CD4-positive, alpha-beta T cell (primary cell): ENCODE measurements around the gene CACNA1B. TPM values are rescaled to one million over a fixed set of nuclear protein-coding genes. Genes with fewer than 3 reads are reported as not detected.

Experiments
- ATAC-seq: fragments of 200-7000 bp; cut with Tn5 transposase; one replicate; pipeline ENCODE4 v1.10.0; 2022; ENCODE audit warnings: mild to moderate bottlenecking; ENCODE audit not compliant: poor library complexity
- CTCF ChIA-PET: fragments of 350-600 bp; sonication (Branson Sonifier 250); formaldehyde crosslinking; loops from one replicate; lab custom pipeline; 2021; ENCODE audit warnings: antibody characterized with exemption, inconsistent platforms; lab: Charles Lee
- POLR2A ChIA-PET: fragments of 350-600 bp; sonication (Branson Sonifier 250); formaldehyde crosslinking; loops from one replicate; lab custom pipeline; 2021; ENCODE audit warnings: antibody characterized with exemption, inconsistent platforms; lab: Charles Lee
- DNase-seq, 14 experiments: peaks; one replicate each; pipeline ENCODE4 v3.0.0-alpha.2; 2013 to 2020; ENCODE audit warnings: mixed read lengths in 2 of 14
- H3K27ac ChIP-seq, 2 donors: one replicate each; pipeline versions ENCODE4 v1.5.1 to v1.7.0; 2013; ENCODE audit warnings: low read length in 2 of 2, low read depth in 1 of 2, mild to moderate bottlenecking in 1 of 2
- H3K27me3 ChIP-seq, 2 experiments: 1 replicate in 1 of 2; 2 replicates in 1 of 2; pipeline versions ENCODE4 v1.6.1 to v1.7.0; 2013; ENCODE audit warnings: low read length in 2 of 2, control low read depth in 1 of 2, mild to moderate bottlenecking in 1 of 2, moderate library complexity in 1 of 2; ENCODE audit not compliant: insufficient read depth in 2 of 2, control insufficient read depth in 1 of 2
- H3K36me3 ChIP-seq: one replicate; pipeline ENCODE4 v1.6.1; 2013; ENCODE audit warnings: low read length, control low read depth; ENCODE audit not compliant: insufficient read depth
- H3K4me1 ChIP-seq: one replicate; pipeline ENCODE4 v1.6.1; 2013; ENCODE audit warnings: low read length, control low read depth; ENCODE audit not compliant: insufficient read depth
- H3K4me3 ChIP-seq: one replicate; pipeline ENCODE4 v1.5.1; 2013; ENCODE audit warnings: mild to moderate bottlenecking, low read length, moderate library complexity
- H3K9me3 ChIP-seq, 2 experiments: 1 replicate in 1 of 2; 2 replicates in 1 of 2; pipeline versions ENCODE4 v1.6.1 to v1.7.0; 2013; ENCODE audit warnings: low read length in 2 of 2, mild to moderate bottlenecking in 2 of 2, control low read depth in 1 of 2, moderate library complexity in 1 of 2; ENCODE audit not compliant: control insufficient read depth in 1 of 2, insufficient read depth in 1 of 2
- H3K27ac Mint-ChIP-seq: one replicate; pipeline ENCODE4 v1.8.0; 2020; ENCODE audit warnings: mixed read lengths
- H3K27me3 Mint-ChIP-seq: one replicate; pipeline ENCODE4 v1.8.0; 2021; ENCODE audit warnings: mixed read lengths
- H3K36me3 Mint-ChIP-seq: one replicate; pipeline ENCODE4 v1.8.0; 2021; ENCODE audit warnings: low read depth, mixed read lengths
- H3K4me1 Mint-ChIP-seq: one replicate; pipeline ENCODE4 v1.8.0; 2021; ENCODE audit warnings: low read depth, mixed read lengths
- H3K4me3 Mint-ChIP-seq: one replicate; pipeline ENCODE4 v1.8.0; 2020; ENCODE audit warnings: mild to moderate bottlenecking, mixed read lengths
- H3K9me3 Mint-ChIP-seq: one replicate; pipeline ENCODE4 v1.8.0; 2020; ENCODE audit warnings: mixed read lengths
- CTCF ChIP-seq: fragments of 200-600 bp; IDR thresholded peaks from one replicate; pipeline ENCODE4 v1.8.0; 2022; ENCODE audit warnings: antibody characterized with exemption, mild to moderate bottlenecking
- intact Hi-C, 2 experiments: fragments of 100-400 bp; cut with DNase I in 1 of 2; cut with micrococcal nuclease in 1 of 2; formaldehyde crosslinking; loops; one replicate each; pipeline versions ENCODE4 v1.15.1 to v1.9.0; 2023 to 2025; cut with DNase I, micrococcal nuclease
- total RNA-seq, 174 experiments: library from RNA in 2 of 174; stranded (reverse) in 2 of 174; gene quantifications; one replicate each; pipeline ENCODE4 v1.2.3 and lab custom pipeline; 2021 to 2026

CACNA1B gene
- total RNA-seq, 2 experiments from 2014 or later = not detected

- no peaks in the 10 kb centered on the region for H3K36me3 ChIP-seq
- no peaks in the 10 kb centered on the region for H3K9me3 Mint-ChIP-seq
- no peaks in the 10 kb centered on the region for H3K27me3 ChIP-seq
- H3K4me3 Mint-ChIP-seq = no peak overlapping the region
- no peaks in the 10 kb centered on the region for H3K4me1 Mint-ChIP-seq
- DNase-seq (no peak), ATAC-seq (no peak)
- H3K27ac ChIP-seq = no peak overlapping the region
- TF ChIP-seq CTCF = no peak
- CTCF ChIA-PET = no interaction called here
- H3K4me1 ChIP-seq = no peaks in the 10 kb centered on the region
- H3K27ac Mint-ChIP-seq = no peak overlapping the region
- H3K4me3 ChIP-seq = no peak overlapping the region
- peaks cover 8% of the 10 kb centered on the region for H3K27me3 Mint-ChIP-seq
- POLR2A ChIA-PET = no interaction called here
- H3K36me3 Mint-ChIP-seq = no peaks in the 10 kb centered on the region
- no peaks in the 10 kb centered on the region for H3K9me3 ChIP-seq
- intact Hi-C loops = no loop called here
Measured at GRCh38 chr9:138058181-138058580, 180.6 kb downstream of the CACNA1B start.

GRCh38 chr9:138059196-138059595 is 181.6 kb downstream of the CACNA1B start:
- no peaks in the 10 kb centered on the region for H3K9me3 Mint-ChIP-seq
- CTCF ChIA-PET = no interaction called here

GRCh38 chr9:138060365-138060764 is 182.8 kb downstream of the CACNA1B start:
- Histone ChIP-seq H3K27ac (no peak overlapping the region), H3K4me3 (no peak overlapping the region), H3K36me3 (no peaks in the 10 kb centered on the region), H3K9me3 (no peaks in the 10 kb centered on the region), H3K4me1 (no peaks in the 10 kb centered on the region), H3K27me3 (peaks cover 0 to 4% of the 10 kb centered on the region in 2 experiments)
- ATAC-seq = no peak
- POLR2A ChIA-PET = no interaction called here
- Mint-ChIP-seq H3K9me3 (no peaks in the 10 kb centered on the region), H3K36me3 (no peaks in the 10 kb centered on the region), H3K27ac (no peak overlapping the region), H3K27me3 (peaks cover 4% of the 10 kb centered on the region), H3K4me3 (no peak overlapping the region), H3K4me1 (no peaks in the 10 kb centered on the region)
- no peak for TF ChIP-seq CTCF
- DNase-seq = no peak
- intact Hi-C loops = no loop called here
- CTCF ChIA-PET = no interaction called here

More at GRCh38 chr9:138059196-138059595, 181.6 kb downstream of the CACNA1B start:
- Mint-ChIP-seq H3K27me3 (peaks cover 7% of the 10 kb centered on the region), H3K4me3 (no peak overlapping the region), H3K4me1 (no peaks in the 10 kb centered on the region), H3K36me3 (no peaks in the 10 kb centered on the region), H3K27ac (no peak overlapping the region)
- Histone ChIP-seq H3K36me3 (no peaks in the 10 kb centered on the region), H3K27ac (no peak overlapping the region), H3K4me3 (no peak overlapping the region), H3K9me3 (no peaks in the 10 kb centered on the region), H3K27me3 (peaks cover 0 to 4% of the 10 kb centered on the region in 2 experiments), H3K4me1 (no peaks in the 10 kb centered on the region)
- POLR2A ChIA-PET = no interaction called here
- intact Hi-C loops = no loop called here
- DNase-seq = no peak
- no peak for TF ChIP-seq CTCF
- no peak for ATAC-seq
